Endothelial cell of umbilical vein (primary cell): Measurements from ENCODE around the gene HDAC9. TPM values are rescaled to one million over a fixed set of nuclear protein-coding genes. Genes with fewer than 3 reads are reported as not detected.

Experiments used
- BruUV-seq: library from RNA; stranded (reverse); fragments of 400-500 nt; replicated peaks from 2 replicates; lab custom pipeline; 2021; lab: Mats Ljungman, UMichigan
- CTCF ChIA-PET: fragments of 300-600, 350-600 bp; sonication (Branson Sonifier 250); formaldehyde crosslinking; loops from one replicate; lab custom pipeline; 2021; ENCODE audit warnings: antibody characterized with exemption, inconsistent platforms; lab: Charles Lee
- POLR2A ChIA-PET: fragments of 300-600, 350-600 bp; sonication (Branson Sonifier 250); formaldehyde crosslinking; loops from one replicate; lab custom pipeline; 2021; ENCODE audit warnings: antibody characterized with exemption, inconsistent platforms; lab: Charles Lee
- DNase-seq: peaks from one replicate; pipeline ENCODE4 v3.0.0-alpha.2; 2011; ENCODE audit warnings: low read depth, low spot score
- FAIRE-seq: peaks from 2 replicates; lab custom pipeline; 2011; peaks lifted over from hg19 to GRCh38; lab: Jason Lieb, UNC
- H2AFZ ChIP-seq: 2 replicates; pipeline ENCODE4 v1.6.0; 2012; ENCODE audit warnings: low read depth, low read length, control low read depth, inconsistent platforms
- H3K27ac ChIP-seq: 2 replicates; pipeline ENCODE4 v1.5.1; 2011; ENCODE audit warnings: low read depth, mild to moderate bottlenecking, control low read depth, low read length, moderate library complexity; ENCODE audit not compliant: insufficient read depth
- H3K27me3 ChIP-seq, 2 experiments: 2 replicates each; pipeline versions ENCODE4 v1.6.0 to v1.6.1; 2011; ENCODE audit warnings: low read length in 2 of 2, mixed read lengths in 1 of 2; ENCODE audit not compliant: control insufficient read depth in 2 of 2, insufficient read depth in 2 of 2
- H3K36me3 ChIP-seq, 2 experiments: 2 replicates in 1 of 2; 3 replicates in 1 of 2; pipeline ENCODE4 v1.5.1; 2011; ENCODE audit warnings: low read length in 2 of 2, mild to moderate bottlenecking in 1 of 2, moderate library complexity in 1 of 2; ENCODE audit not compliant: control insufficient read depth in 2 of 2, insufficient read depth in 2 of 2; ENCODE audit errors: extremely low read depth in 1 of 2
- H3K4me1 ChIP-seq: 3 replicates; pipeline ENCODE4 v1.5.1; 2011; ENCODE audit warnings: mild to moderate bottlenecking, low read length; ENCODE audit not compliant: control insufficient read depth, insufficient read depth; ENCODE audit errors: extremely low read depth
- H3K4me2 ChIP-seq: 2 replicates; pipeline ENCODE4 v1.6.1; 2011; ENCODE audit warnings: low read length, control low read depth, mixed read lengths; ENCODE audit not compliant: insufficient read depth
- H3K4me3 ChIP-seq, 3 experiments: fragments of 200-600 bp in 1 of 3; sonication (generic), shearing (Covaris generic) in 1 of 3; replicated peaks in 1 of 3; 2 replicates each; pipeline ENCODE4 v1.5.1; 2011 to 2016; ENCODE audit warnings: control low read depth in 3 of 3, low read length in 3 of 3, mild to moderate bottlenecking in 2 of 3, inconsistent platforms in 1 of 3, low read depth in 1 of 3, moderate library complexity in 1 of 3; ENCODE audit not compliant: insufficient read depth in 1 of 3
- H3K79me2 ChIP-seq: 2 replicates; pipeline ENCODE4 v1.6.0; 2012; ENCODE audit warnings: low read length, inconsistent platforms; ENCODE audit not compliant: control insufficient read depth, insufficient read depth
- H3K9ac ChIP-seq: replicated peaks from 2 replicates; pipeline ENCODE3; 2011; ENCODE audit warnings: low read length, control low read depth; ENCODE audit not compliant: insufficient read depth; ENCODE audit errors: extremely low read depth
- H3K9me1 ChIP-seq: replicated peaks from 3 replicates; pipeline ENCODE4 v1.6.0; 2011; ENCODE audit warnings: mild to moderate bottlenecking, low read length; ENCODE audit not compliant: control insufficient read depth, insufficient read depth; ENCODE audit errors: extremely low read depth
- H3K9me3 ChIP-seq: replicated peaks from 2 replicates; pipeline ENCODE4 v1.5.1; 2012; ENCODE audit warnings: low read length, inconsistent platforms; ENCODE audit not compliant: control insufficient read depth, insufficient read depth
- H4K20me1 ChIP-seq: replicated peaks from 2 replicates; pipeline ENCODE3; 2011; ENCODE audit warnings: mild to moderate bottlenecking, low read length; ENCODE audit not compliant: control insufficient read depth, insufficient read depth; ENCODE audit errors: extremely low read depth
- EZH2 ChIP-seq: IDR thresholded peaks from 2 replicates; pipeline ENCODE4 v1.6.1; 2012; ENCODE audit warnings: borderline replicate concordance, low read depth, mild to moderate bottlenecking, moderate library complexity, low read length, inconsistent platforms; ENCODE audit not compliant: severe bottlenecking
- FOS ChIP-seq: IDR thresholded peaks from 2 replicates; pipeline ENCODE4 v1.6.1; 2011; ENCODE audit warnings: mild to moderate bottlenecking, low read length, moderate library complexity, borderline replicate concordance; ENCODE audit not compliant: insufficient read depth
- GATA2 ChIP-seq: IDR thresholded peaks from 2 replicates; pipeline ENCODE4 v1.7.0; 2011; ENCODE audit warnings: low read depth, mild to moderate bottlenecking, moderate library complexity, mixed read lengths, low read length; ENCODE audit not compliant: insufficient read length, insufficient read depth
- JUN ChIP-seq: IDR thresholded peaks from 2 replicates; pipeline ENCODE4 v1.6.1; 2011; ENCODE audit warnings: borderline replicate concordance, low read depth; ENCODE audit not compliant: insufficient read length, insufficient read depth
- MYC ChIP-seq: IDR thresholded peaks from one replicate; pipeline ENCODE4 v1.6.1; 2011; ENCODE audit warnings: mild to moderate bottlenecking, low read depth, low read length
- POLR2A ChIP-seq: IDR thresholded peaks from 2 replicates; pipeline ENCODE4 v1.6.1; 2012; ENCODE audit warnings: low read depth, mild to moderate bottlenecking, control low read depth, low read length
- POLR2AphosphoS5 ChIP-seq: IDR thresholded peaks from 2 replicates; pipeline ENCODE4 v1.6.1; 2012; ENCODE audit warnings: low read depth, mild to moderate bottlenecking, control low read depth, low read length, moderate library complexity; ENCODE audit not compliant: insufficient read depth
- dilution Hi-C: fragments of 300-500 bp; cut with MboI; formaldehyde crosslinking; loops from one replicate; pipeline ENCODE4 v1.15.0; 2019; ENCODE audit warnings: low sequenced_read_pairs; ENCODE audit not compliant: extremely low pct_ligation_motif_present
- intact Hi-C: fragments of 100-400 bp; cut with micrococcal nuclease; formaldehyde crosslinking; loops from one replicate; pipeline ENCODE4 v1.10.0; 2022
- polyA plus RNA-seq, 4 experiments: library from polyadenylated mRNA; depleted of rRNA in 3 of 4; stranded (reverse) in 3 of 4; unstranded in 1 of 4; fragments of >200 nt; gene quantifications; 2 replicates each; pipeline versions ENCODE4 v1.2.1 to v1.2.3, GENCODE V29; 2011 to 2012; ENCODE audit warnings: missing spikeins in 1 of 4
- total RNA-seq: library from RNA; stranded (reverse); gene quantifications from 2 replicates; pipeline ENCODE4 v1.2.3, GENCODE V29; 2021
- TF ChIP-seq, protein P1 (sequence below), 2 donors: IDR thresholded peaks; 1 replicate in 1 of 2; 2 replicates in 1 of 2; pipeline ENCODE4 v1.5.1; 2011; ENCODE audit warnings: low read length in 2 of 2, mild to moderate bottlenecking in 2 of 2, moderate library complexity in 2 of 2, control low read depth in 1 of 2, inconsistent platforms in 1 of 2, low read depth in 1 of 2; ENCODE audit not compliant: insufficient read depth in 1 of 2; ENCODE audit errors: extremely low read depth in 1 of 2

HDAC9 gene
- total and polyA plus RNA-seq, 2 donors (not counting 3 experiments of a cell fraction or from before 2014, with no cell fraction given): 1.8 to 11.6 TPM

DNA sequence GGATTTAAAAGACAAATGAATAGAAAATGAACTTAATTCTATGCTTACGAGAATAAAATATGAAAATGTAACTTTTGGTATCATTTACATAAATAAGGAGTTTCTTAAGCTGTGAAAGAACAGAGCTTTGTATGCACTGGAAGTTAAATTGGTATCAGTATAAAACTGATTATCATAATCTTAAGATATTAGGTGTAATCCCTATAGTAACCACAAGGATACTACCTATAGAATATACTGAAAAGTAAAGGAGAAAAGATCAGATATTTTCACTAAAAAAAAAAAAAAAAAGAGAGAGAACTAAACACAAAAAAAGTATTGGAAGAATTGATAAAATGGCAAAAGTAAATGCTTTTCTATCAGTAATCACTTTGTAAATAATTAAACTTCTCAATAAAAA lies 521.8 kb downstream of the HDAC9 start:
- Histone ChIP-seq H3K79me2 (no peaks in the 10 kb centered on the region), H3K9me1 (no peaks in the 10 kb centered on the region), H3K9me3 (no peaks in the 10 kb centered on the region), H3K4me1 (no peaks in the 10 kb centered on the region), H3K9ac (no peak overlapping the region), H2AFZ (no peak overlapping the region), H3K4me3 (no peak overlapping the region), H3K27ac (no peak overlapping the region), H3K4me2 (no peak overlapping the region), H4K20me1 (no peaks in the 10 kb centered on the region), H3K36me3 (no peaks in the 10 kb centered on the region), H3K27me3 (peaks cover 0 to 3% of the 10 kb centered on the region in 2 experiments)
- POLR2A ChIA-PET: no interaction called here
- FAIRE-seq: no peak
- intact Hi-C loops (no loop called here), dilution Hi-C loops (no loop called here)
- CTCF ChIA-PET: no interaction called here
- DNase-seq: no peak
- TF ChIP-seq, protein P1, sequence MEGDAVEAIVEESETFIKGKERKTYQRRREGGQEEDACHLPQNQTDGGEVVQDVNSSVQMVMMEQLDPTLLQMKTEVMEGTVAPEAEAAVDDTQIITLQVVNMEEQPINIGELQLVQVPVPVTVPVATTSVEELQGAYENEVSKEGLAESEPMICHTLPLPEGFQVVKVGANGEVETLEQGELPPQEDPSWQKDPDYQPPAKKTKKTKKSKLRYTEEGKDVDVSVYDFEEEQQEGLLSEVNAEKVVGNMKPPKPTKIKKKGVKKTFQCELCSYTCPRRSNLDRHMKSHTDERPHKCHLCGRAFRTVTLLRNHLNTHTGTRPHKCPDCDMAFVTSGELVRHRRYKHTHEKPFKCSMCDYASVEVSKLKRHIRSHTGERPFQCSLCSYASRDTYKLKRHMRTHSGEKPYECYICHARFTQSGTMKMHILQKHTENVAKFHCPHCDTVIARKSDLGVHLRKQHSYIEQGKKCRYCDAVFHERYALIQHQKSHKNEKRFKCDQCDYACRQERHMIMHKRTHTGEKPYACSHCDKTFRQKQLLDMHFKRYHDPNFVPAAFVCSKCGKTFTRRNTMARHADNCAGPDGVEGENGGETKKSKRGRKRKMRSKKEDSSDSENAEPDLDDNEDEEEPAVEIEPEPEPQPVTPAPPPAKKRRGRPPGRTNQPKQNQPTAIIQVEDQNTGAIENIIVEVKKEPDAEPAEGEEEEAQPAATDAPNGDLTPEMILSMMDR (IDR thresholded peaks at IDR 0.05; ENCODE audit: extremely low read depth in 1 of 2, insufficient read depth in 1 of 2, low read depth in 1 of 2, low read length in 2 of 2): no peak
- TF ChIP-seq POLR2AphosphoS5 (no peak), JUN (no peak)
- BruUV-seq: no TSS peak

DNA sequence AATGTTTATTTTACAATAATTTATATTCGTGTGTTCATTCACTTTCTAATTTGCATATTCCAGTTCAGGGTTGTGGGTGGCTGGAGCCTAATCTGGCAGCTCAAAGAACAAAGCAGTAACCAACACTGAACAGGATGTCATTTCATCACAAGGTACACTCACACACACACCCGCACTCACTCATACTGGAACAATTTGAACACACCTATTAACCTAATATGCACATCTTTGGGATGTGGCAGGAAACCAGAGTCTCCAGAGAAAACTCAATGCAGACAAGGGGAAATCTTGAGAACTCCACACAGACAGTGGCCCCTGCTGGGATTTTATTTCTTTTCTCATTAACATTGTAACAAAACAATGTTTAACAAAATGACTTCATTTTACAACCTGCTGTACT lies 524.5 kb downstream of the HDAC9 start:
- TF ChIP-seq GATA2: no peak
- TF ChIP-seq, protein P1 (IDR thresholded peaks at IDR 0.05; ENCODE audit: extremely low read depth in 1 of 2, insufficient read depth in 1 of 2, low read depth in 1 of 2, low read length in 2 of 2): no peak
- TF ChIP-seq POLR2AphosphoS5: no peak
- TF ChIP-seq MYC: no peak
- no peak for TF ChIP-seq JUN
- no peak for TF ChIP-seq POLR2A
- TF ChIP-seq FOS: no peak
- no peak for TF ChIP-seq EZH2
- CTCF ChIA-PET: no interaction called here
- Histone ChIP-seq H4K20me1 (no peaks in the 10 kb centered on the region), H3K4me2 (no peak overlapping the region), H3K4me3 (no peak overlapping the region), H3K79me2 (no peaks in the 10 kb centered on the region), H3K4me1 (no peaks in the 10 kb centered on the region), H3K36me3 (no peaks in the 10 kb centered on the region), H3K27ac (no peak overlapping the region), H3K9me3 (no peaks in the 10 kb centered on the region), H3K27me3 (peaks cover 0 to 3% of the 10 kb centered on the region in 2 experiments), H3K9ac (no peak overlapping the region), H2AFZ (no peak overlapping the region), H3K9me1 (no peaks in the 10 kb centered on the region)
- no TSS peak for BruUV-seq
- POLR2A ChIA-PET: no interaction called here
- dilution Hi-C loops: no loop called here
- intact Hi-C loops: no loop called here
- FAIRE-seq (no peak), DNase-seq (no peak)
